Fibroblast of lung (primary cell): ENCODE measurements around the gene NOB1.

Experiments
- EZH2 ChIP-seq: IDR thresholded peaks from 2 replicates; pipeline ENCODE4 v1.5.1; 2012; ENCODE audit warnings: low read length, control low read depth, mild to moderate bottlenecking; ENCODE audit errors: missing control alignments
- TF ChIP-seq, protein P1 (sequence below), 2 donors: IDR thresholded peaks in 1 of 2; conservative IDR thresholded peaks in 1 of 2; 1 replicate in 1 of 2; 2 replicates in 1 of 2; pipeline ENCODE4 v1.5.1; 2011 to 2012; ENCODE audit warnings: low read length in 2 of 2, control low read depth in 1 of 2, inconsistent platforms in 1 of 2, low read depth in 1 of 2, mild to moderate bottlenecking in 1 of 2

DNA sequence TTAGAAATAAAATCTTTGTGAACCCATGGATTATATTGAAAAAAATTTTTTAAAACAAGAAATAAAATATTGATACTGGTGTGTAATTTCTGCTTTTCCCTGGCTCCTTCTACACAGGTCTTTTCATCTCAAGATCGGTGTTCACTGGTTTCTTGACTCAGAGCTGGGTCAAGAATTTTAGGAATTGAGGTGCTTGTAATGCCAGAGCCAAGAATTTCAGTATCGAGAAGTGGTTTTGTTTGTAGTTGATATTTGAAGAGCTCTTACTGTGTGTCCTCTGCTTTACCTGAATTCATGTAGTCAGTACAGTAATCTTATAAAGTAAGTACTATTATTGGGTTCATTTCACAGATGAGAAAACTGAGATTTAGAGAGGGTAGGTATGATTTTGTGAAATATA is 14.7 kb upstream of the NOB1 start:
- TF ChIP-seq, protein P1, sequence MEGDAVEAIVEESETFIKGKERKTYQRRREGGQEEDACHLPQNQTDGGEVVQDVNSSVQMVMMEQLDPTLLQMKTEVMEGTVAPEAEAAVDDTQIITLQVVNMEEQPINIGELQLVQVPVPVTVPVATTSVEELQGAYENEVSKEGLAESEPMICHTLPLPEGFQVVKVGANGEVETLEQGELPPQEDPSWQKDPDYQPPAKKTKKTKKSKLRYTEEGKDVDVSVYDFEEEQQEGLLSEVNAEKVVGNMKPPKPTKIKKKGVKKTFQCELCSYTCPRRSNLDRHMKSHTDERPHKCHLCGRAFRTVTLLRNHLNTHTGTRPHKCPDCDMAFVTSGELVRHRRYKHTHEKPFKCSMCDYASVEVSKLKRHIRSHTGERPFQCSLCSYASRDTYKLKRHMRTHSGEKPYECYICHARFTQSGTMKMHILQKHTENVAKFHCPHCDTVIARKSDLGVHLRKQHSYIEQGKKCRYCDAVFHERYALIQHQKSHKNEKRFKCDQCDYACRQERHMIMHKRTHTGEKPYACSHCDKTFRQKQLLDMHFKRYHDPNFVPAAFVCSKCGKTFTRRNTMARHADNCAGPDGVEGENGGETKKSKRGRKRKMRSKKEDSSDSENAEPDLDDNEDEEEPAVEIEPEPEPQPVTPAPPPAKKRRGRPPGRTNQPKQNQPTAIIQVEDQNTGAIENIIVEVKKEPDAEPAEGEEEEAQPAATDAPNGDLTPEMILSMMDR (conservative IDR thresholded peaks at IDR 0.05 in 1 of 2, IDR thresholded peaks at IDR 0.05 in 1 of 2; ENCODE audit: low read depth in 1 of 2, low read length in 2 of 2), result no peak
- no peak for TF ChIP-seq EZH2
